Ectodermal cell (in vitro differentiated cells): ENCODE data around the gene RHCG.

Source experiments
- H3K27ac ChIP-seq: 2 replicates; pipeline ENCODE4 v1.7.0; 2013; ENCODE audit warnings: mild to moderate bottlenecking, low read depth, low read length; ENCODE audit not compliant: insufficient read depth, poor library complexity, severe bottlenecking
- H3K27me3 ChIP-seq: 2 replicates; pipeline ENCODE4 v1.7.0; 2013; ENCODE audit warnings: mild to moderate bottlenecking, low read length; ENCODE audit not compliant: insufficient read depth, control insufficient read depth, poor library complexity, severe bottlenecking
- H3K36me3 ChIP-seq: one replicate; pipeline ENCODE4 v1.7.0; 2013; ENCODE audit warnings: low read length; ENCODE audit not compliant: control insufficient read depth, insufficient read depth
- H3K4me1 ChIP-seq: one replicate; pipeline ENCODE4 v1.7.0; 2013; ENCODE audit warnings: low read length; ENCODE audit not compliant: control insufficient read depth, insufficient read depth
- H3K4me3 ChIP-seq: 2 replicates; pipeline ENCODE4 v1.7.0; 2013; ENCODE audit warnings: low read depth, low read length, control low read depth; ENCODE audit not compliant: insufficient read depth
- H3K9me3 ChIP-seq: 2 replicates; pipeline ENCODE4 v1.7.0; 2013; ENCODE audit warnings: mild to moderate bottlenecking, low read length, moderate library complexity; ENCODE audit not compliant: control insufficient read depth
- WGBS, 2 experiments: methylation state at CpG; one replicate each; pipeline ENCODE4 v1.1.7; 2013; ENCODE audit warnings: missing lambda C conversion rate in 2 of 2; 5-methylcytosine and 5-hydroxymethylcytosine counted together

RHCG gene

DNA sequence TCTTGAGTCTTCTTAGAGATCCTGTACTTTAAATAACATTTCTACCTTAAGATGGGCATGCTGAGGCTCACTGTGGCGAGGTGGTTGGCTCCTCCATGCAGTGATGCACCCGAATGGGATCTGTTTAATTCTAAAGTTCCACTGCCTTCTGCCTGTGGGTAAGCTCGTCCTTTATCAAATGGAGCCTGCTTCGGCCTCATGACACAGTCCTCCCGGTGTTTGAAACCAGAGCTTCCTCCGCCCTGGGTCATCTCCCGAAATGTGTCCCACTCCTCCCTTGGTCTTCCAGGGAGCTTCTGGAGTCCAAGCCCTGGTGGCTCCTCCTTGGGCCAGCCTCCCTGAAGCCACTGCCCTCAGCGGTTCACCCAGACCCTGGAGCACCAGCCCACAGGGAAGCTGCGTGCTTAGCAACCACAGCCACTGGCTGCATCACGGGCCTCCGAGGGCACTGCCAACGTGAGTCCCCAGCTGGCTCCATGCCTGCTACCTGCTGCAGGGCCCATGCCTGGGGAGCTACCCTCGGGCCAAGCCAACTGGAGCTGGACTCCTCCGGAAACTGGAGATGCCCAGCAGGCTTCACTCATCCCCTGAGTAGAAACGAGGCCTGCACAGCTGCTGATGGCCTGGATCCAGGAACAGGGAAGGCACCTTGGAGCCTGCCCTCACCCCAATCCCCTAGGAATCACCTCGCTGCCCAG lies 3.3 kb downstream of the RHCG start:
- H3K27ac ChIP-seq: no peak overlapping the region
- peaks cover 53% of the 10 kb centered on the region for H3K27me3 ChIP-seq

DNA sequence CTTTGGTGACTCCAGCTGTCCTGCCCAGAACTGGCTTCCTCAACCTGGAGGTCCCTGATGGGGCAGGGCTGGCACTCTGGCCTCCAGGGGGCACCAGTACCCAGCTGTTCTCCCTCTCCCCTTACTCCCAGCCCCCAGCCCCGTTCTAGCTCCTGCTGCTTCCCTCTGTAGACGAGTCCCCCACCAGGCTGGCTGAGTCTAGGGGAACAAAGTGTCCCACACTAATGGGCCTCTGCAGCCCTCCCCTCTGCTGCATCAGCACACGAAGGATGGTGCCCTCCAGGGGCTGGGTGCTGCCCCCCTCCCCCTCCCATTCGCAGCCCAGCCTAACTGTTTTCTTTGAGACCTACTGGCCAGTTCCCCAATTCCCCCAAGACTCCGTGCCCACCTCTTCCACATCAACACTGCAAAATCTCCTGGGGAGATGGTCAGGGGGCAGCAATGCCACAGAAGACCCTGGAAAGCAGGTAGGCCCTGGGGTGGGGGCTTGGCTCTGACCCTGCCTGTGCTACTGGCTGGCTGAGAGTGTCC lies 4.2 kb downstream of the RHCG start:
- Histone ChIP-seq H3K4me1 (peaks cover 4% of the 10 kb centered on the region), H3K9me3 (no peaks in the 10 kb centered on the region), H3K4me3 (no peak overlapping the region), H3K27ac (no peak overlapping the region), H3K36me3 (no peaks in the 10 kb centered on the region), H3K27me3 (peaks cover 48% of the 10 kb centered on the region)
- 34 to 35% methylated on average over 5 of the region's 5 CpGs for WGBS, 2 experiments

More for the DNA sequence above, 3.3 kb downstream of the RHCG start:
- Histone ChIP-seq H3K4me1 (peaks cover 4% of the 10 kb centered on the region), H3K4me3 (no peak overlapping the region), H3K36me3 (no peaks in the 10 kb centered on the region), H3K9me3 (no peaks in the 10 kb centered on the region)
- whole genome bisulfite sequencing, 2 experiments: 89 to 90% methylated on average over 16 of the region's 16 CpGs

DNA sequence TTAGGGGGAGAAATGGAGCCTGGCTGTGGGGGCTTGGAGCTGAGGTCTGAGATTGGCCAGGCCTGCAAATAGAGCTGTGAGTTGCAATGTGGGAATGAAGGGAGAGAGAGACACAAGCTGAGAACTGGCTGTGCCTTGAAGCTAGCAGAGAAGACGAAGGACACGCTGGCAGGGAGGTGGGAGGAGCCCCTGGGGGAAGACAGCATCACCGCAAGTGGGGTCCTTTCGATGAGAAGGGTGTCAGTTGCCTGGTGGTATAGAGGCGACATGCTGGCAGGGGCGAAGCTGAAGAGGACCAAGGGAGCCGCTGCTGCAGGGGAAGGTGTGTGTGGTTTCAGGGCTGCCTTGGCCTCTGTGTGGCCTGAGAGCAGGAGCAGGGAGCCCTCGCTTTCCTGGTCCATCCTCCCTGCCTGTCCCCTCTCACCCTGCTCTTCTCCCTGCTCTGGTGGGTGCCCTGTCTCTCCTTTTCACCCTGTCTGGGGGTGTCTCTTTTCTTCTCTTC lies 5.5 kb downstream of the RHCG start:
- H3K4me3 ChIP-seq: no peak overlapping the region
- WGBS, 2 experiments: 80 to 84% methylated on average over 8 of the region's 8 CpGs
- no peaks in the 10 kb centered on the region for H3K36me3 ChIP-seq
- H3K27ac ChIP-seq: no peak overlapping the region
- peaks cover 4% of the 10 kb centered on the region for H3K4me1 ChIP-seq
- H3K9me3 ChIP-seq: no peaks in the 10 kb centered on the region
- peaks cover 35% of the 10 kb centered on the region for H3K27me3 ChIP-seq

DNA sequence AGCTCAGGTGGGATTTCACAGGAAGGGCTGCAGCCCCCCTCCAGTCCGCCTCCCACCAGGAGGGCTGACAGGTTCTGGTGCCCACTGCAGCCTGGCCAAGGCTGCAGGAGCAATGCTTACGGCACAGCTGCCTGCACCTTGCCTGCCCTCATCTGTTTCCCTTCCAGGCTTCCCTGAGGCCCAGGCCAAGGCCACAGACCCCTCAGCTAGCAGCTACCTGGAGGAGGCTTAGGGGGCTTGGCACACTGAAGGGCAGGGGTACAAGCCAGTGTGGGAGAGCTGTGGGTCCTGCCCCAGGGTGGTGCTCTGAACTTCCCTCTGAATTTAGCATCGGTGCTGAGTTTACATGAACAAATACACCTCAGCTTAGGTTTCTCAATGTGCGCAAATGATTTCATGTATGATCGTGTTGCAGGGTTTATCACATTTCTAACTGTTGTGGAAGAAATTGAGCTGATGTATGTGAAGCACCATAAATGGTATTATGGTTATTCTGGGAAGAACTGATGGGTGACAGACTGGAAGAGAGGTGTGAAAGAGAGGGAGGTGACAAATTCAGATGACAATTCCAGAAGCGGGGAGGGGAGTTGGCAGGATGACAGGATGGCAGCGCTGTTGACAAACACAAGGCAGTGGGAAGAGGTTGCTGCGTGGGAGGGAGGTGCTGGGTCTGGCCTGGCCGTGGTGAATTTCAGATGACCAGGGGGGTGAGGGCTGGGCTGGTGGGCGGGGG lies 6.1 kb downstream of the RHCG start:
- no peaks in the 10 kb centered on the region for H3K36me3 ChIP-seq
- H3K27ac ChIP-seq: no peak overlapping the region
- H3K4me3 ChIP-seq: no peak overlapping the region
- H3K4me1 ChIP-seq: peaks cover 4% of the 10 kb centered on the region
- peaks cover 29% of the 10 kb centered on the region for H3K27me3 ChIP-seq
- WGBS, 2 experiments: 77 to 79% methylated on average over 10 of the region's 10 CpGs
- H3K9me3 ChIP-seq: no peaks in the 10 kb centered on the region

DNA sequence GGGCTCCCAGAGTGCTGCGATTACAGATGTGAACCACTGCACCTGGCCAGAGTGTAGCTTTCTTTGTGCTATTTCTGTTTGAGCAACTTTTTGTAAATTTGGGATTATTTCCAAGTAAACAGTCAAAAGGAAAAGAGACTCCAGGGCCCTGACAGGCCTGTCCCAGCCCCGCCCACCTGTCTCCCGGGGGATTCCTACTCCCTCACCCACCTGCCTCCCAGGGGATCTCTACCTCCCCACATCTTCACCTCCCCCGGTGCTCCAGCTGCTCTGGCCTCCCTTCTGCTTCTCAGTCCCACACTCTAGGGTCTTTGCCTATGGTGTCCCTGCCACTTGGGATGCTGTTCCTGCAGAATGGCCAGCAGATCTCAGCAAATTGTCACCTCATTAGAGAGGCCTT lies 7.0 kb downstream of the RHCG start:
- Histone ChIP-seq H3K9me3 (no peaks in the 10 kb centered on the region), H3K27ac (no peak overlapping the region), H3K4me3 (no peak overlapping the region), H3K36me3 (no peaks in the 10 kb centered on the region), H3K27me3 (peaks cover 20% of the 10 kb centered on the region), H3K4me1 (peaks cover 4% of the 10 kb centered on the region)
- 81 to 88% methylated on average over 4 of the region's 4 CpGs for WGBS, 2 experiments

DNA sequence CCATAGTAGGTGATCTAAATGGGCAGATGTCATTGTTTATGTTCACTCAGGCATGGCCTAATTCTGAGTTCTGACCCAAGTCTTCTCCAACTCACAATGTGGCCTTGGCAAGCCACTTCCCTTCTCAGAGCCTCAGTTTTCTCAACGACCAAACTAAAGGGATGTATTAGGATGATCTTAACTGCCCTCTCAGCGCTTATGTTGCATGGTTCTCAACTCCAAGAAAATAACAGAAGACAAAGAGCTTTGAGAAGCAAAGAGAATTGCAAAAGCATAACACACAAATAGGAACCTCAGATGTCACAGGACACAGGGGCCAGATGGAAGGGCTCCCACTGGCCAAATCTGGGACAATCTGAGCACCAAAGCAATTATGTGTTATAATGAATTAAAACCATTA lies 8.6 kb downstream of the RHCG start:
- WGBS, 2 experiments: 86 to 95% methylated on average over 2 of the region's 2 CpGs
- Histone ChIP-seq H3K36me3 (no peaks in the 10 kb centered on the region), H3K27ac (no peak overlapping the region), H3K4me1 (peaks cover 4% of the 10 kb centered on the region), H3K4me3 (no peak overlapping the region), H3K27me3 (peaks cover 5% of the 10 kb centered on the region), H3K9me3 (no peaks in the 10 kb centered on the region)

DNA sequence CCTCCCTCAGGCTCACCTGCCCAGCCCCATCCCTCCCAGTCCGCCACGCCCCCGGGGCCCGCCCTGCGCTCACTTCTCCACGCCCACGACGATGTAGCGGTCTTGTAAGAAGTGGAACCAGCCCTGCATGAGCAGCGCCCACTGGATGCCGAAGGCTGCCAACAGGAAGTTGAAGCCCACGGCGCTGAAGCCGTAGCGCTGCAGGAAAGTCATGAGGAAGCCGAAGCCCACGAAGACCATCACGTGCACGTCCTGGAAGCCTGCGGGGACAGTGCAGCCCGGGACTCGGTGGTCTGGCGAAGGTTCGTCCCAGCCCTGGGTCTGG lies 9.7 kb downstream of the RHCG start:
- Histone ChIP-seq H3K27me3 (peaks cover 5% of the 10 kb centered on the region), H3K27ac (no peak overlapping the region), H3K4me1 (no peaks in the 10 kb centered on the region), H3K4me3 (no peak overlapping the region), H3K36me3 (no peaks in the 10 kb centered on the region), H3K9me3 (no peaks in the 10 kb centered on the region)
- 84% methylated on average over 24 of the region's 24 CpGs for WGBS, 2 experiments

DNA sequence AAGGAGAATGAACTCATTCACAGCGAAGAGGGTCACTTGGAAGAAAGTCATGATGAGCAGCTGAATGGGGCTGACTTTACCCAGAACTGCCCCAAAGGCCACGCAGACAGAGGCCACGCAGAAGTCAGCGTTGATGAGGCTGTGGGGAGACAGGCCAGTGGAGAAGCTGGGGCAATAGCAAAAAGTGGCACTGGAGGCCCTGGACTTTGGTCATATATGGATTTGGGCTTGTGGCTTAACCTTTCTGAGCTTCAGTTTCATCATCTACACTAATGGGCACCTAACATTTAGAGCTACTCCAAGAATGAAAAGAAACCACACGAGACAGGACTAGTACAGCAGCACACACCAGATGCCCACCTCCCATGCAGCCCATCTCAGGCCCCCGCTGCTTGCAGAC lies 13.3 kb downstream of the RHCG start:
- H3K36me3 ChIP-seq: no peaks in the 10 kb centered on the region
- no peak overlapping the region for H3K27ac ChIP-seq
- peaks cover 5% of the 10 kb centered on the region for H3K27me3 ChIP-seq
- WGBS, 2 experiments: 84 to 85% methylated on average over 6 of the region's 6 CpGs
- H3K9me3 ChIP-seq: no peaks in the 10 kb centered on the region
- no peak overlapping the region for H3K4me3 ChIP-seq
- no peaks in the 10 kb centered on the region for H3K4me1 ChIP-seq

DNA sequence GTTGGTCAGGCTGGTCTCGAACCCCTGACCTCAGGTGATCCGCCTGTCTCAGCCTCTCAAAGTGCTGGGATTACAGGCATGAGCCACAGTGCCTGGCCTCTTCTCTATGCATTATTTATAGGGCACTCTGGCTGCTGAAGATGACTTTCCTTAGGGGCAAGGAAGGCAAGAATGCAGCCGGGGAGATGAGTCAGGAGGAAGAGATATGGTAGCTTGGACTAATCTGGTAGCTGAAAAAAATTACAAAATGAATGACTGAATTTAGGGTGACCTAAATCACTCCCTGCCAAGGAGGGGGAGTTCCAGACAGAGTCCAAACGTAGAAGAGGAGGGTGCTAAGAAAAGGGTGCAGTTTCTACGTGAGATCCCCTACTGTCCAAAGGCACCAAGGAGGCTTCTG lies 14.2 kb downstream of the RHCG start:
- Histone ChIP-seq H3K27me3 (peaks cover 10% of the 10 kb centered on the region), H3K36me3 (no peaks in the 10 kb centered on the region), H3K4me3 (no peak overlapping the region), H3K9me3 (no peaks in the 10 kb centered on the region), H3K4me1 (no peaks in the 10 kb centered on the region), H3K27ac (no peak overlapping the region)
- WGBS, 2 experiments: 87 to 88% methylated on average over 5 of the region's 5 CpGs

DNA sequence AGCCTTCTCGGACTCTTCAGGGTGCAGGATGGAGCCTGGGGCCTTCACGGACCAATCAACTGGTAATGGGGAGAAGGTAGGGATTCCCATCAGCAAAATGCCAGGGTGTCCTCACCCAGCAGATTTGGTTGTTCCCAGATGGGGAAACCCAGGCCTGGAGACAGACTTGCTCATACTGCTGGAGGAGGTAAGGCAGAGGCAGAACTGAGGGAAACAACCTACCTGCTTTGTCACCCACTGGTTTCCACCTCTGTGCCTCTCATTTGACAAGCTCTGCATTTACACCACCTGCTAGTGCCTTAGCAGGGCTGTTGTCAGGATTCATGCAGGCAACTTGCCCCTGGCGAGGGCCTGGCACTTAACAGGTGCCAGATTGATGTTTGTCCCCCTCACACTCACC lies 15.9 kb downstream of the RHCG start:
- Histone ChIP-seq H3K27ac (no peak overlapping the region), H3K27me3 (peaks cover 26% of the 10 kb centered on the region), H3K36me3 (no peaks in the 10 kb centered on the region), H3K4me1 (no peaks in the 10 kb centered on the region), H3K9me3 (no peaks in the 10 kb centered on the region), H3K4me3 (no peak overlapping the region)
- WGBS, 2 experiments: 89 to 92% methylated on average over 3 of the region's 3 CpGs
